IPS-20b (cell line): Measurements from ENCODE around the gene ZNF846.
A peak's percentile ranks its signal among the peaks of the same experiment; 100 is the strongest.
"Not testable (repeated sequence)": the region's sequence is repeated elsewhere in the genome, so short reads cannot be mapped to it uniquely, and the experiment has no call there.

Experiments
- H3K27ac ChIP-seq: one replicate; pipeline ENCODE4 v1.5.1; 2013; ENCODE audit warnings: low read length
- H3K27me3 ChIP-seq: 2 replicates; pipeline ENCODE4 v1.6.1; 2013; ENCODE audit warnings: mild to moderate bottlenecking, low read length, inconsistent platforms; ENCODE audit not compliant: insufficient read depth
- H3K36me3 ChIP-seq: 2 replicates; pipeline ENCODE4 v1.6.1; 2013; ENCODE audit warnings: low read depth, mild to moderate bottlenecking, inconsistent platforms, low read length, moderate library complexity; ENCODE audit not compliant: insufficient read depth
- H3K4me1 ChIP-seq: 2 replicates; pipeline ENCODE4 v1.6.1; 2013; ENCODE audit warnings: mild to moderate bottlenecking, control low read depth, inconsistent platforms, low read length, moderate library complexity; ENCODE audit not compliant: insufficient read depth
- H3K4me3 ChIP-seq: 2 replicates; pipeline ENCODE4 v1.5.1; 2013; ENCODE audit warnings: mild to moderate bottlenecking, low read length, inconsistent platforms
- H3K9ac ChIP-seq: 2 replicates; pipeline ENCODE4 v1.6.1; 2013; ENCODE audit warnings: low read depth, mild to moderate bottlenecking, inconsistent platforms, low read length, moderate library complexity
- H3K9me3 ChIP-seq: 2 replicates; pipeline ENCODE4 v1.6.1; 2013; ENCODE audit warnings: mild to moderate bottlenecking, low read depth, low read length, inconsistent platforms; ENCODE audit not compliant: insufficient read depth

Gene ZNF846

GRCh38 chr19:9792206-9793070 lies 23.9 kb upstream of the ZNF846 start:
- Histone ChIP-seq H3K9me3 (no peaks in the 10 kb centered on the region), H3K27me3 (no peaks in the 10 kb centered on the region), H3K9ac (peak overlapping the region; percentile 83; the same call in 1 of the 2 replicates), H3K4me3 (peak overlapping the region; percentile 76), H3K27ac (peak overlapping the region; percentile 64), H3K4me1 (no peaks in the 10 kb centered on the region), H3K36me3 (no peaks in the 10 kb centered on the region)

DNA sequence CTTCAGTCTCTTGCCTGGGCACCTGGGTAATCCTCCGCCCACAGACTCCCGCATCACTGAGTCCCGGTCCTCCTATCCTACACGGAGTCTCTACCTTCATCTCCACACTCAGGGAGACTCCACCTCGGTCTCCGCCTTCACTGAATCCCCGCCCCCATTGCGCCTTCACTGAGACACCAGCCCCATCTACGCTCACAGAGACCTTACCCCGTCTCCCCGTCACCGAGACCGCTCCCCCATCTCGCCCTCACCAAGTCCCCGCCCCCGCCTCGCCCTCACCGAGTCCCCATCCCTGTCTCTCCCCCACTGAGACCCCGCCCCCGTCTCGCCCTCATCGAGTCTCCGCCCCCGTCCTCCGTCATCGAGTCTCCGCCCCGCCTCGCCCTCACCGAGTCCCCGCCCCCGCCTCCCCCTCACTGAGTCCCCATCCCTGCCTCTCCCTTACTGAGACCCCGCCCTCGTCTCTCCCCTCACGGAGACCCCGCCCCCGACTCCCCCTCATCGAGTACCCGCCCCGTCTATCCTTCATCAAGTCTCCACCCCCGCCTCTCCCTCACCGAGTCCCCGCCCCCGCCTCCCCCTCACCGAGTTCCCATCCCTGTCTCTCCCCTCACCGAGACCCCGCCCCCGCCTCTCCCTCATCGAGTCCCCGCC lies 23.1 kb upstream of the ZNF846 start:
- Histone ChIP-seq H3K9ac (peak overlapping the region; percentile 42; the same call in 1 of the 2 replicates), H3K27me3 (no peaks in the 10 kb centered on the region), H3K4me3 (peak overlapping the region; percentile 76), H3K4me1 (no peaks in the 10 kb centered on the region), H3K36me3 (no peaks in the 10 kb centered on the region), H3K9me3 (no peaks in the 10 kb centered on the region), H3K27ac (no peak overlapping the region)

- peak overlapping the region; percentile 55 for H3K4me3 ChIP-seq
- not testable (repeated sequence) for H3K27me3 ChIP-seq
Observed at GRCh38 chr19:9791073-9791367, 22.5 kb upstream of the ZNF846 start.

DNA sequence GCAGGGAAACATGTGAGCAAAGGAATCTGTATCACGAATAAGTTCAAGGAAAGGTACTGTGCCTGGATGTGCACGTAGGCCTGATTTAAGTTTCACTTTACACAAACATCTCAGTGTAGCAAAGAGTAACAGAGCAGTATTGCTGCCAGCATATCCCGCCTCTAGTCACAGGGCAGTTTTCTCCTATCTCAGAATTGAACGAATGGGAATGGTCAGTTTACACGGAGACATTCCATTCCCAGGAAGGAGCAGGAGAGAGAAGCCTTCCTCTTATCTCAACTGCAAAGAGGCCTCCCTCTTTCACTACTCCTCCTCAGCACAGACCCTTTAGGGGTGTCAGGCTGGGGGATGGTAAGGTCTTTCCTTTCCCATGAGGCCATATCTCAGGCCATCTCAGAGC lies 21.0 kb upstream of the ZNF846 start:
- H3K9me3 ChIP-seq, H3K36me3 ChIP-seq, H3K27ac ChIP-seq, H3K9ac ChIP-seq, H3K4me1 ChIP-seq, H3K4me3 ChIP-seq, H3K27me3 ChIP-seq: not testable (repeated sequence)

More at GRCh38 chr19:9791073-9791367, 22.5 kb upstream of the ZNF846 start:
- H3K9ac ChIP-seq, H3K4me1 ChIP-seq, H3K36me3 ChIP-seq, H3K9me3 ChIP-seq, H3K27ac ChIP-seq: not testable (repeated sequence)

DNA sequence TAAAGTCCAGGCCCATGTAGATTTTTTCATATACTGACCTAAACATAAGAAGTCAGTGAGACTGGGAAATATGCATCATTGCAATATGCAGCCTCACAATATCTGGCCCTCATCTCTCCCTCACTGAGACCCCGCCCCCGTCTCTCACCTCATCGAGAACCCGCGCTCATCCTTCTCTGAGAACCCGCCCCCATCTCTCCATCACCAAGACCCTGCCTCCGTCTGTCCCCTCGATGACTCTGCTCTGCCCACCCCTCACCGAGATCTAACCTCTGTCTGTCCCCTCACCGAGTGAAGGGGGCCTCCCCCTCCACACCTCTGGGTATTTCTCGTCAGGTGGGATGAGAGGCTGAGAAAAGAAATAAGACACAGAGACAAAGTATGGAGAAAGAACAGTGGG lies 20.5 kb upstream of the ZNF846 start:
- Histone ChIP-seq H3K4me1 (peaks cover 6% of the 10 kb centered on the region; the same call in 1 of the 2 replicates), H3K36me3 (no peaks in the 10 kb centered on the region), H3K9ac (no peak overlapping the region), H3K27ac (no peak overlapping the region), H3K4me3 (no peak overlapping the region), H3K27me3 (no peaks in the 10 kb centered on the region), H3K9me3 (no peaks in the 10 kb centered on the region)

DNA sequence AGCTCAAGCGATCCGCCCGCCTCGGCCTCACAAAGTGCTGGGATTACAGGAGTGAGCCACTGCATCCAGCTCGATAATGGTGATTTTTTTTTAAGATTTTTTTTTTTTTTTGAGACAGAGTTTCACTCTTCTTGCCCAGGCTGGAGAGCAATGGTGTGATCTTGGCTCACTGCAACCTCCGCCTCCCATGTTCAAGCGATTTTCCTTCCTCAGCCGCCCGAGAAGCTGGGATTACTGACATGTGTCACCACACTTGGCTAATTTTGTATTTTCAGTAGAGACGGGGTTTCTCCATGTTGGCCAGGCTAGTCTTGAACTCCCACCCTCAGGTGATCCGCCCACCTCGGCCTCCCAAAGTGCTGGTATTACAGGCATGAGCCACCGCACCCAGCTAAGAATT lies 20.1 kb upstream of the ZNF846 start:
- not testable (repeated sequence) for H3K4me3 ChIP-seq, H3K36me3 ChIP-seq, H3K4me1 ChIP-seq, H3K9me3 ChIP-seq, H3K27ac ChIP-seq, H3K27me3 ChIP-seq, H3K9ac ChIP-seq

- no peak overlapping the region for H3K27ac ChIP-seq
- peaks cover 6% of the 10 kb centered on the region; the same call in 1 of the 2 replicates for H3K4me1 ChIP-seq
- no peaks in the 10 kb centered on the region for H3K9me3 ChIP-seq
- no peaks in the 10 kb centered on the region for H3K27me3 ChIP-seq
- peak overlapping the region; percentile 33; the same call in 1 of the 2 replicates for H3K9ac ChIP-seq
- H3K36me3 ChIP-seq, result no peaks in the 10 kb centered on the region
- peak overlapping the region; percentile 79; the same call in 1 of the 2 replicates for H3K4me3 ChIP-seq
Observed at GRCh38 chr19:9786819-9787218, 18.3 kb upstream of the ZNF846 start.

- H3K9me3 ChIP-seq, result no peaks in the 10 kb centered on the region
- peak overlapping the region; percentile 79 for H3K4me3 ChIP-seq
- H3K9ac ChIP-seq, result peak overlapping the region; percentile 82; the same call in 1 of the 2 replicates
- H3K36me3 ChIP-seq, result no peaks in the 10 kb centered on the region
- H3K4me1 ChIP-seq, result peaks cover 6% of the 10 kb centered on the region; the same call in 1 of the 2 replicates
- no peak overlapping the region for H3K27ac ChIP-seq
- no peaks in the 10 kb centered on the region for H3K27me3 ChIP-seq
Observed at GRCh38 chr19:9786342-9786741, 17.8 kb upstream of the ZNF846 start.

GRCh38 chr19:9785367-9786331 lies 17.1 kb upstream of the ZNF846 start:
- Histone ChIP-seq H3K4me3 (peak overlapping the region; percentile 84), H3K27me3 (no peaks in the 10 kb centered on the region), H3K4me1 (peaks cover 6% of the 10 kb centered on the region; the same call in 1 of the 2 replicates), H3K9ac (peak overlapping the region; percentile 94), H3K27ac (peak overlapping the region; percentile 65), H3K9me3 (no peaks in the 10 kb centered on the region), H3K36me3 (no peaks in the 10 kb centered on the region)

DNA sequence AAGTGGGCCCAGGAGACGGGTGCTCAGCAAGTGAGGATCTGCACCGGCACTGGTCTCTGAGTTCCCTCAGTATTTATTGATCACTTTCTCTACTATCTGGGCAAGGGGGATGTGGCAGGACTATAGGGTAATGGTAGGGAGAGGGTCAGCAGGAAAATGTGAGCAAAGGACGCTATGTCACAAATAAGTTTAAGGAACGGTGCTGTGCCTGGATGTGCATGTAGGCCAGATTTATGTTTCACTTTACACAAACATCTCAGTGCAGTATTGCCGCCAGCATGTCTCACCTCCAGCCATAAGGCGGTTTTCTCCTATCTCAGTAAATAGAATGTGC lies 15.6 kb upstream of the ZNF846 start:
- Histone ChIP-seq H3K4me3 (peak overlapping the region; percentile 84; the same call in 1 of the 2 replicates), H3K9ac (peak overlapping the region; percentile 94; the same call in 1 of the 2 replicates)
- not testable (repeated sequence) for H3K9me3 ChIP-seq, H3K36me3 ChIP-seq, H3K4me1 ChIP-seq, H3K27ac ChIP-seq, H3K27me3 ChIP-seq

- H3K27me3 ChIP-seq, result no peaks in the 10 kb centered on the region
- peaks cover 6% of the 10 kb centered on the region; the same call in 1 of the 2 replicates for H3K4me1 ChIP-seq
- no peak overlapping the region for H3K9ac ChIP-seq
- H3K27ac ChIP-seq, result no peak overlapping the region
- no peaks in the 10 kb centered on the region for H3K36me3 ChIP-seq
- H3K9me3 ChIP-seq, result no peaks in the 10 kb centered on the region
- H3K4me3 ChIP-seq, result no peak overlapping the region
Observed at GRCh38 chr19:9782338-9782737, 13.8 kb upstream of the ZNF846 start.
